Measurements from ENCODE around the gene SLC6A20. TPM values are rescaled to one million over a fixed set of nuclear protein-coding genes. Genes with fewer than 3 reads are reported as not detected.

Gene SLC6A20
- total RNA-seq, 1 donor from 2014 or later: not detected

DNA sequence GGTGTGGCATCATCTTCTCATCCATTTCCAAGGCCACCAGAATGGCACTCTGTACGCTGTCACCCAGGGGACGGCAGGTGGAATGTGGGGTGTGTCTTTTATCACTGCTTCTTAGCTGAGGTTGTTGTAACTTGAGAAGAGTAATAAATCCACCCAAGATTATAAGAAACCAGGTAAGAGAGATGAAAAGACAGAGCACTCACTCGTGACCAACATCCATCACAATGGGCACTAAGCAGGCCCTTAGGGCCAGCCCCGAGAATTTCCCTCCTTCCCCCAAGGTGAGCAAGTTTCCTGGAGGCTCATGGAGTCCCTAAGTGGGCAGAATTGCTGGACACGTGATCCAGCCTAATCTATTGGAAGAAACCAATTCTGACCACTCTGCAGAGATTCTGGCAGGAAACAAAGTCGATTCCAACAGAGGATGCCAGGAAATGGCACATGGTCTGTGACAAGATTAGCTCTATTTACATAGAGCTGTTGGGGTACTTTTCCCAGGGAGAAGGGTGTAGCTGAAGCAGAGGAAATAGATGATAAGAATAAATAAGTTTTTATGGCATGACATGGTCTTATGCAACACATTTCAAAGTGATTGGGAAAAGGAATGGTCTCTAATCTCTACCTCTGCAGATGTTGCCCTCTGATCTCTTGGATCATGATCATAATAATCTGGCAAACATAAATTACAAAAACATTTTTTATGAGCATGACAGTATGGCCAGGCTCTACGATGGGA is 22.5 kb downstream of the SLC6A20 start:
- CTCF ChIA-PET: no interaction called here
- ATAC-seq (ENCODE audit: low read depth): no peak

DNA sequence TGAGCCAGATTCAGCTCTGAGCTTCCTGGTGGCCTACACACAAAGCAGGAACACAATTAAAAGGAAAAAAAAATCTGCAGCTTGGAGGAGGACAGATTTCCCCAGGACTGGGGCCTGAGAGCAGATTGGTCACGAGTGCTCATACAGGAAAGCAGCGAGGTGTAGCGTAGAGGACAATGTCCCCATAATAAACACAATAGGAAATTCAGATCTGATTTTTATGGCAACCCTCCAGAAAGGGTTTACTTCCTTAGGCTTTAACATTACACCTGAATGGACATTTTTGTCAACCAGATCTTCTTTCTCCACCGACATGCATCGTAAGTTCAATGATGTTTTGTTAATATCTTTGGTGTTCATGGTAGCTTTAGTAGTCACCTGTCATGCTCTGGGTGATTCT is 23.3 kb downstream of the SLC6A20 start:
- TF ChIP-seq, protein P1, sequence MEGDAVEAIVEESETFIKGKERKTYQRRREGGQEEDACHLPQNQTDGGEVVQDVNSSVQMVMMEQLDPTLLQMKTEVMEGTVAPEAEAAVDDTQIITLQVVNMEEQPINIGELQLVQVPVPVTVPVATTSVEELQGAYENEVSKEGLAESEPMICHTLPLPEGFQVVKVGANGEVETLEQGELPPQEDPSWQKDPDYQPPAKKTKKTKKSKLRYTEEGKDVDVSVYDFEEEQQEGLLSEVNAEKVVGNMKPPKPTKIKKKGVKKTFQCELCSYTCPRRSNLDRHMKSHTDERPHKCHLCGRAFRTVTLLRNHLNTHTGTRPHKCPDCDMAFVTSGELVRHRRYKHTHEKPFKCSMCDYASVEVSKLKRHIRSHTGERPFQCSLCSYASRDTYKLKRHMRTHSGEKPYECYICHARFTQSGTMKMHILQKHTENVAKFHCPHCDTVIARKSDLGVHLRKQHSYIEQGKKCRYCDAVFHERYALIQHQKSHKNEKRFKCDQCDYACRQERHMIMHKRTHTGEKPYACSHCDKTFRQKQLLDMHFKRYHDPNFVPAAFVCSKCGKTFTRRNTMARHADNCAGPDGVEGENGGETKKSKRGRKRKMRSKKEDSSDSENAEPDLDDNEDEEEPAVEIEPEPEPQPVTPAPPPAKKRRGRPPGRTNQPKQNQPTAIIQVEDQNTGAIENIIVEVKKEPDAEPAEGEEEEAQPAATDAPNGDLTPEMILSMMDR (IDR thresholded peaks at IDR 0.05): no peak
- Mint-ChIP-seq H3K27me3 (peaks cover 5% of the 10 kb centered on the region), H3K27ac (no peak overlapping the region), H3K9me3 (no peaks in the 10 kb centered on the region), H3K4me1 (no peaks in the 10 kb centered on the region), H3K4me3 (no peak overlapping the region), H3K36me3 (ENCODE audit: low read depth) (no peaks in the 10 kb centered on the region)
- no peak for ATAC-seq (ENCODE audit: low read depth)
- intact Hi-C loops (cut with micrococcal nuclease): no loop called here
- DNase-seq: no peak
- ChIA-PET CTCF (no interaction called here), POLR2A (no interaction called here)

More for the DNA sequence above, 22.5 kb downstream of the SLC6A20 start:
- Mint-ChIP-seq H3K9me3 (no peaks in the 10 kb centered on the region), H3K27ac (no peak overlapping the region), H3K27me3 (peaks cover 5% of the 10 kb centered on the region), H3K4me1 (no peaks in the 10 kb centered on the region), H3K4me3 (no peak overlapping the region), H3K36me3 (ENCODE audit: low read depth) (no peaks in the 10 kb centered on the region)
- intact Hi-C loops (cut with micrococcal nuclease): no loop called here
- TF ChIP-seq, protein P1 (IDR thresholded peaks at IDR 0.05): no peak
- DNase-seq: no peak
- POLR2A ChIA-PET: no interaction called here

DNA sequence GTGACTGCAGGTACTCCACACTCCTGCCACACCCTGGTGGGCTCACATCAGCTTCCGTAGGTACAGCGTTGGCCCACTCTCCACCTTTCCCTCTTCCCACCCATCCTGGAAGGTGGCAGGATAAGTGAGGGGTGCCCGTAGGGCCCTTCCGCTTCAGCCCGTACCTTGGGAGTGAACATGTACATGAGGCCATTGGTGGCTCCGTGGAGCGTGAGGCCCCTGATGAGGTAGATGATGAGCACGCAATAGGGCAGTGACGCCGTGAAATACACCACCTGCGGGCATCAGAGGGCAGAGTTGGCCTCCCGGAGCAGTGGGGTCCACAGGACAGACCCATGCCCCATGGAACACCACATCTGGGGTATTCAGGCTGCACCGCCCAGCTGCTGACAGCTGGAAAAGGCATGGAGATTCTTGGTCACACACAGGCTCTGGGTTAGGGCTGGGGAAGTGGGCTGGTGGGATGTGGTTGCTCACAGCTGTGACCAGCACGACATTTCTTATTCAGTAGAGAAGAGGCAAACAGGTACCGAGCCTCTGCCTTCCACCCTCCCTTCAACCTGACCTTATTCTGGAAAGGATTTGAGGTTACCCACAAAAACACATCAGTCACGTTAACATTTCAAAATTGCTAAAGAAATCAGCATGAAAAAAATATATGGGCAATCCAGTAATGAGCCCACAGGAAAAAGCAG is 23.8 kb downstream of the SLC6A20 start:
- Mint-ChIP-seq H3K4me1 (no peaks in the 10 kb centered on the region), H3K27me3 (peaks cover 6% of the 10 kb centered on the region), H3K36me3 (ENCODE audit: low read depth) (no peaks in the 10 kb centered on the region), H3K27ac (no peak overlapping the region), H3K4me3 (no peak overlapping the region), H3K9me3 (peaks cover 2% of the 10 kb centered on the region)
- CTCF ChIA-PET: no interaction called here
- TF ChIP-seq, protein P1 (IDR thresholded peaks at IDR 0.05): no peak
- intact Hi-C loops (cut with micrococcal nuclease): no loop called here
- ATAC-seq (ENCODE audit: low read depth) (no peak), DNase-seq (no peak)
- POLR2A ChIA-PET: no interaction called here

DNA sequence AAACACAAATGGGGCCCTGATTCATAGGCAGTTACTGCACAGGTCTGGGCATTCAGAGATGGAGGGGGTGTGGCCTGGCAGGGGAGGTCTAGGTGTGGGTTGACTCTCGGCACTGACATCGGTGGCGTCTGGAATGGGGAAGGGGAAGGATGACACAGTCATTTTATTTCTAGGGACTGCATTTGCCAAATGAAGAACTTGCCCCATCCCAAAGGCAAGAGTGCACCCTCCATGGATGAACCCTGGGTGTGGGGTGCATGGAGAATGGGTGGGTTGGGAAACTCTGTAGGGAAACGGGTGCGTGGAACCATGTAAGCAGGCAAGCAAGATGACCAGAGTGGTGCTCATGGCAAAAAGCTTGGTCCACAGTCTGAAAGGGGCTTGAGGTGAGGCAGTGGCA is 24.5 kb downstream of the SLC6A20 start:
- H3K27me3 Mint-ChIP-seq: peaks cover 6% of the 10 kb centered on the region
- peaks cover 7% of the 10 kb centered on the region for H3K9me3 Mint-ChIP-seq
- no peaks in the 10 kb centered on the region for H3K4me1 Mint-ChIP-seq
- DNase-seq (no peak), ATAC-seq (ENCODE audit: low read depth) (no peak)
- no peak overlapping the region for H3K4me3 Mint-ChIP-seq
- ChIA-PET POLR2A (no interaction called here), CTCF (no interaction called here)
- TF ChIP-seq, protein P1 (IDR thresholded peaks at IDR 0.05): no peak
- H3K27ac Mint-ChIP-seq: no peak overlapping the region
- no peaks in the 10 kb centered on the region for H3K36me3 Mint-ChIP-seq (ENCODE audit: low read depth)
- intact Hi-C loops (cut with micrococcal nuclease): no loop called here

DNA sequence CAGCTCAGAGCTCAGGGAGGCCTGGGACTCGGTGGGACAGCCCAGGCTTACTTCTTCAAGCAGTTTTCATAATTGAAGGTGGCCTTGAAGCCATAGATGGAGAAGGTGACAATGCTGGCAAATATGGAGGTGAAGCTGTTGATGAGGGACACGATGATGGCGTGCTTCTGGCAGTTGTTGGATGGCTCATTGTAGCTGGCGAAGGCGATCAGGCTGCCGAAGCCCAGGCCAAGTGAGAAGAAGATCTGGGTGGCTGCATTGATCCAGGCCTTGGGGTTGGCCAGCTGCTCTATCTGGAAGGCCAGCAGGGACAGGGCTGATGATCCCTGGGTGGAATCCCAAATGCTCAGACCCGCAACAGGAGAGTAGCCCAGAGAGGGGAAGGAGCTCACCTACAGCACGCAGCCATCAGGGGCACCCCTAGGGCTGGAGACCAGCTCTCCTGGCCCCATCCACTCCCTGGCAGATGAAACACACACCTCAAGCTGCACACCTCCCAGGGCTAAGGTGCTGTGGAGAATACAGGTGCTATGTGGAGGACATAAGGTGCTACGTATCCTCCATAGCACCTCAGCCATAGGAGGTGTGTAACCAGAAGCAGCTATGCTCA is 25.1 kb downstream of the SLC6A20 start:
- POLR2A ChIA-PET: no interaction called here
- intact Hi-C loops (cut with micrococcal nuclease): no loop called here
- TF ChIP-seq, protein P1 (IDR thresholded peaks at IDR 0.05): no peak

More for the DNA sequence above, 25.1 kb downstream of the SLC6A20 start:
- ATAC-seq (ENCODE audit: low read depth) (no peak), DNase-seq (no peak)
- H3K27ac Mint-ChIP-seq: no peak overlapping the region
- CTCF ChIA-PET: no interaction called here
- H3K4me1 Mint-ChIP-seq: no peaks in the 10 kb centered on the region
- no peak overlapping the region for H3K4me3 Mint-ChIP-seq
- no peaks in the 10 kb centered on the region for H3K36me3 Mint-ChIP-seq (ENCODE audit: low read depth)
- H3K9me3 Mint-ChIP-seq: peaks cover 7% of the 10 kb centered on the region
- H3K27me3 Mint-ChIP-seq: peaks cover 6% of the 10 kb centered on the region
